Caki2 (cell line): ENCODE data around the gene BMS1. TPM values are rescaled to one million over a fixed set of nuclear protein-coding genes. Genes with fewer than 3 reads are reported as not detected.
"Not testable (repeated sequence)": the region's sequence is repeated elsewhere in the genome, so short reads cannot be mapped to it uniquely, and the experiment has no call there.

Experiments
- DNase-seq: peaks from one replicate; pipeline ENCODE4 v3.0.0-alpha.2; 2015; ENCODE audit warnings: low read depth
- in situ Hi-C: cut with HindIII; loops from 2 replicates; pipeline ENCODE4 v1.10.0; 2016; ENCODE audit warnings: low sequenced_read_pairs, low pct_unique_long_range_greater_than_20kb, mixed read lengths
- total RNA-seq: library from RNA; depleted of rRNA; stranded (reverse); fragments of >200 nt; shearing (Covaris generic); gene quantifications from 2 replicates; pipeline ENCODE4 v1.2.3, GENCODE V29; 2014; ENCODE audit warnings: low replicate concordance

Gene BMS1
- total RNA-seq, 1 experiment from 2014 or later, result 18.4 TPM

DNA sequence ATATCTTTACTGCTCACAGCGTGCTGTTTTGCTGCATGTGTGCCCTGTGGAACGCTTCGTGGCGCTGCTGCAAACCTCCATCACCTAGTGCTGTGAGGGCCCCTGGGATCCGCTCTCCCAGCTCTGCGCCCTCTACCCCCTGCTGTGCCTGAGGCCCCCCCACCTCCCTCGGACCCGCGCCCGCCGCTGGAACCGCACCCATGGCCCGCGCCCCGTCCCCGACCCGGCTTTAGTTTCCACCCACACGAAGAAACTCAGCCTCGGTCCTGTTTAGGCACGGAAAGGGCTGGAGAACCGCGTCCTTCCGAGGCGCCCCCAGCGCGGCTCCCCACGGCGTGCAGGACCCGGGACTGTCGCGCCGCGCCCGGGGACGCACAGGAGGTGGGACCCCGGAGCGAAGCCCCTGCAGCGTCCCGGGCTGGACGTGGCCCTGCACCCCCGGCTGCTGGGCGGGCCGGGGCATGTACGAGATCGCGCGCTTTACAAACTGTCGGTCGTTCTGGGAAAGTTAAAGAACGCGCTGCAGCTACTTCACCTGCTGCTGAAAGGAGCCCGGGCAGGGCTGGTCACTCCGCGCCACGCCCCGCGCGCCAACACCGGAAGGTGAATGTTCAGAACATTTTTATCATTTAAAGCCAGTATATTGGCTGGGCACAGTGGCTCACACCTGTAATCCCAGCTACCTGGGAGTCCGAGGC lies 54.3 kb downstream of the BMS1 start:
- in situ Hi-C loops, result no loop called here
- DNase-seq, result no peak

- DNase-seq, in situ Hi-C loops: not testable (repeated sequence)
These were observed 62.2 kb downstream of the BMS1 start for GRCh38 chr10:42844810-42845209.

- in situ Hi-C loops, DNase-seq: not testable (repeated sequence)
These were observed 64.7 kb downstream of the BMS1 start for GRCh38 chr10:42847261-42847660.

DNA sequence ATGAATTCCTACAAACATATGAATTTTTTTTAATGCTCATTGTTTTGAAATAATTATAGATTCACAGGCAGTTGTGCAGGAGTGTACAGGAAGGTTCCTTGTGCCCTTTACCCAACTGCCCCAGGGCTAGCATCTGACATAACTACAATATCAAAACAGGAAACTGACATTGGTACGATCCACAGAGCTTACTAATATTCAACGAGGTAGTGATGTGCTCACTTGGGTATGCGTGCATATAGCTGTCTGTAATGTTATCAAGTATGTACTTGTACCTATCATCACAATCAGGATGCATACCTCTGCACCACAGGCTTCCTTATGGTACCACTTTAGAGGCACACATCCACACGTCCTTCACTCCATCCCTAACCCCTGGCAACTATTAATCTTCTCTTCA lies 68.3 kb downstream of the BMS1 start:
- in situ Hi-C loops, result no loop called here

GRCh38 chr10:42859256-42859655 lies 76.7 kb downstream of the BMS1 start:
- in situ Hi-C loops, result no loop called here
- DNase-seq, result no peak

More for the DNA sequence above, 68.3 kb downstream of the BMS1 start:
- DNase-seq, result no peak

GRCh38 chr10:42860016-42860415 lies 77.4 kb downstream of the BMS1 start:
- DNase-seq, in situ Hi-C loops: not testable (repeated sequence)

GRCh38 chr10:42862801-42863200 lies 80.2 kb downstream of the BMS1 start:
- DNase-seq, in situ Hi-C loops: not testable (repeated sequence)

DNA sequence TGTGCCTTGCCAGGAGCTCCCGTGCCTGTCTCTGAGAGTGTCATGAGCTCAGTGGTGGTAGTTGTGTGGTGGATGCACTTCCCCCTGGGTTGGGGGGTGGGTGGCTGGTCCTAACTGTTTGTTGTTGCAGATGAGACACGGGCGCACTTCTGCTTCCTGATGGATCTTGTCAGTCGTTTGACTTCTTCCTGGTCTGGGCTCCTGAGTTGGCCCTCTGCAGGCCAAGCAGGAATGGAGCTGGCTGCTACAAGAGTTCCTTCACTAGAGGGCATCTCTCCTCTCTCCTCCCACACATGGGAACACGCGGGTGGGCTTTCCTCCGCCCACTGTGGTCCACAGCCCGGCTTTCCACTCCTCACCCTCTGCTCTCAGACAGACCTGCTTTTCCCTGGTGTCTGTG lies 82.0 kb downstream of the BMS1 start:
- in situ Hi-C loops, result no loop called here
- peak; percentile 26 for DNase-seq

- in situ Hi-C loops, result no loop called here
- no peak for DNase-seq
These were observed 83.1 kb downstream of the BMS1 start for GRCh38 chr10:42865716-42866114.

DNA sequence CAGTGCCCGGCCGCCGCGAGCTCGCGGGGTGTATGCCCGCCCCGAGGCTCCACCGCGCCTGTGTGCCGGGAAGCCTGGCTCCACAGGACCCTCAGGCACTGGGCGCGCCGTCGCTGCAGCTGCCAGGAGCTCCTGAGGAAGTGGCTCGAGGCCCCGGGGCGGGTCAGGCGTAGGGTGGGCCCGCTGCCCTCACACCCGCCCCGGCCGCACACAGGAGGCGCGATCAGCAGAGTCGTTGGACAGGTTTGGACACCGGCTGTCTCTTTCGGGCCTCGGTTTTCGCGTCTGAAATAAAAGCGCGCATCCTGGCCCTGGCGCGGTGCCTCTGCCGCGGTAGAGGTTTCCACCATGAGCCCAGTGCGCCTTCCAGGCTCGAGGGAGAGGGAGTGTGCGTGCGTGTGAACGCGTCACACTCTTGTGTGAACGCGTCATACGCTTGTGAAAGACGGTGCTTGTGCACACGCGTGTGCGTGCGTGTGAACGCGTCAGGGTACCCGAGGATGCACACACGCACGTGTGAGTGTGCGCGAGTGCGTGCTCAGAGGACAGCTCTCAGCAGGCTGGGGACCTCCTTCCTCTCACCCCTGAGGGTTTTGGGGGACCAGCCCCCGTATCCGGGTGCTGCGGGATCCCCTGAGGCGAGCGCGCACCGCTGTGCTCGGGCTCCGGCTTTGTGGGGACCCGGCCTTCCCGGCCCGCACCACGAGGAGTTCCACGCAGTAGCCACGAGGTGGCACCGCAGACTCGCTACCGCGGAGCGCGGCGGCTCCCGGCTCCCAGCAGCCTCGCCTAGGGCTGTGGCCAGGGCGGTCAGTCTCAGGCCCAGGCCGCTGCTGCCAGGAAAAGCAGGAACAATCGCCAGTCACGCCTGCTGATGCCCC lies 83.8 kb downstream of the BMS1 start:
- peak; percentile 18 for DNase-seq
- in situ Hi-C loops, result no loop called here

DNA sequence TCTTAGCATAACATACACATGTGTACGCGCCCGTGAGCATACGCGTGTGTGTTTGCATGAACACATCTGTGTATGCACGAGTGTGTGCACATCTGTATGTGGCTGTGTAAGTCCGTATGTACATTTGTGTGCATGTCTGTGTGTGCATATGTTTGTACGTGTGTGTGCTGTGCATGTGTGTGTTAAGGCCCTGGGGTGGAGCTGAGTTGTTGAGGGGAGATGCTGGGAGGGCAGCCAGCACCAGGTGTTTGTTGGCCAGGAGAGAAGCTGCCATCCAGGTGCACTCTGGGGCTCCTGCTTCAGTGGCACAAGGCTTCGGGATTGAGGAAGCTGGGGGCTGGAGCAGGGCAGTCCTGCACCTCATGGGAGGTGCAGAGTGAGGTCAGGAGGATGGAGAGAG lies 85.0 kb downstream of the BMS1 start:
- in situ Hi-C loops, result no loop called here

GRCh38 chr10:42868530-42868929 lies 85.9 kb downstream of the BMS1 start:
- no peak for DNase-seq
- in situ Hi-C loops, result no loop called here

More for the DNA sequence above, 85.0 kb downstream of the BMS1 start:
- no peak for DNase-seq

DNA sequence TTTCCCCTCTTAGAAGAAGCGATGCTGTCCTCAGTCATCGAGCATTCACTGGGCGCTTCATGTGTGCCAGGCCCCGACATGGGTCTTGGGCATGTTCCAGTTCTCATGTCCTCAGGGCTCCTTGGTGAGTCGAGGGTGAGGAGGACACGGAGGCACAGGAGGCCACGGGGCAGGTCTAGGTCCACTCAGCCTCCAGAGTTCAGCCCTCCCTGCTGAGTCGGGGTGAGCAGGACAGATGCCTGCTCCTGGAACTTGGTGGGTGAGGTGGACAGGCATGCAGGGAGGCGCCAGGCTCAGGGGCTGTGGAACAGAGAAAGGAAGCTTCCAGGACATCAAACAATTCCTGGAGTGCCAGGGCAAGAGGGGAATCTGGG lies 87.4 kb downstream of the BMS1 start:
- in situ Hi-C loops, result no loop called here
- no peak for DNase-seq

- DNase-seq, in situ Hi-C loops: not testable (repeated sequence)
These were observed 88.6 kb downstream of the BMS1 start for GRCh38 chr10:42871138-42871641.

GRCh38 chr10:42871823-42872222 lies 89.2 kb downstream of the BMS1 start:
- no peak for DNase-seq
- in situ Hi-C loops, result no loop called here

- DNase-seq, result peak; percentile 69
- in situ Hi-C loops, result no loop called here
These were observed 90.4 kb downstream of the BMS1 start for GRCh38 chr10:42872865-42873435.

DNA sequence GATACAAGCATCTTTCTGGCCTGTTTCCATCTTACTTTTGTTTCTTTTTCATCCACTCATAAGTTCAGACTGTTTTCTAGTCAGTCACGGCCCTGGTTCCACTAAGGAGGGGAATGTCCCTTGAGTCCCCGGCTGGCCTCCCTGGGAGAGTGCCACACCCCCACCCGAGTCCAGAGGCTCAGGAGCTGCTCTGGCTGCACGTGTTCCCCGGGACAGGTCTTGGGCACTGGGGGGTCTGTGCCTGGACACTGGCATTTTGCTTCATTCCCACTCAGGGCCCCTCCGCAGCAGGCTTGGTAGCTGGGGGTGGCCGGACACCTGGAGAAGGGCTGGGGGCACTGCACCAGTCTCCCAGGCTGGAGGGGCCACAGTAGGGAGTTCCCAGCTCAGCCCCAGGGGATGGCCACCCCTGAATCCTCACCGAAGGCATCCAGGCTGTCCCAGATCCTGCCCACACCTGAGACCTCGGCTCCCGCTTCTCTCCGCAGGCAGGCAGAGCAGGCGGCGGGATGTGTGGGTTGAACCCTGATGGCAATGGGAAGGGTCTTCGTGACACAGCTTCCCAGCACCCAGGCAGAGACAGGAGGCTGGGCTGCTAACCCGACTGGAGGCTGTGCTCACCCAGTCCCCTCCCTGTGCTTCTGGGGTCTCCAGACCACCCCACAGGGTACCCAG lies 92.3 kb downstream of the BMS1 start:
- in situ Hi-C loops, result no loop called here
- no peak for DNase-seq

GRCh38 chr10:42875388-42875755 lies 92.8 kb downstream of the BMS1 start:
- in situ Hi-C loops, result no loop called here
- DNase-seq, result no peak
